GM12878 (cell line): ENCODE results near the gene LGMN. TPM values are rescaled to one million over a fixed set of nuclear protein-coding genes. Genes with fewer than 3 reads are reported as not detected.

ENCODE experiments used
- ATAC-seq: fragments of 200-7000 bp; cut with Tn5 transposase; 3 replicates; pipeline ENCODE4 v1.9.1; 2020; ENCODE audit warnings: mild to moderate bottlenecking, moderate library complexity
- BruUV-seq: library from RNA; stranded (reverse); fragments of 400-500 nt; replicated peaks from 2 replicates; lab custom pipeline; 2021; lab: Mats Ljungman, UMichigan
- CTCF ChIA-PET: fragments of 300-600 bp; sonication (Branson Sonifier 250); formaldehyde crosslinking; extraction: SDS; loops from one replicate; lab custom pipeline; 2021; ENCODE audit warnings: inconsistent platforms; lab: Yijun Ruan, JAX
- POLR2A ChIA-PET: fragments of 350-600 bp; formaldehyde crosslinking; extraction: SDS; loops from one replicate; lab custom pipeline; 2021; ENCODE audit warnings: inconsistent platforms; lab: Charles Lee
- RAD21 ChIA-PET: fragments of 300-600 bp; sonication (Branson Sonifier 250); formaldehyde crosslinking; loops from one replicate; lab custom pipeline; 2023; ENCODE audit warnings: antibody characterized with exemption; ENCODE audit not compliant: unreplicated experiment; lab: Charles Lee
- SMC1A ChIA-PET: fragments of 300-600 bp; sonication (Branson Sonifier 250); formaldehyde crosslinking; loops from one replicate; lab custom pipeline; 2023; ENCODE audit not compliant: unreplicated experiment, uncharacterized antibody; lab: Charles Lee
- DNase-seq: peaks from one replicate; pipeline ENCODE4 v3.0.0-alpha.2; 2011; ENCODE audit warnings: low read depth, low spot score
- FAIRE-seq: peaks from 3 replicates; lab custom pipeline; 2011; peaks lifted over from hg19 to GRCh38; lab: Jason Lieb, UNC
- H2AFZ ChIP-seq: 2 replicates; pipeline ENCODE4 v1.6.0; 2011; ENCODE audit warnings: low read depth, low read length, control low read depth; ENCODE audit not compliant: control insufficient read depth
- H3K27ac ChIP-seq: 2 replicates; pipeline ENCODE4 v1.5.1; 2011; ENCODE audit warnings: control low read depth; ENCODE audit not compliant: control insufficient read depth, insufficient read depth
- H3K27me3 ChIP-seq, 2 experiments: replicated peaks in 1 of 2; 2 replicates each; pipeline versions ENCODE4 v1.6.0 to v1.6.1; 2011; ENCODE audit warnings: low read length in 1 of 2; ENCODE audit not compliant: control insufficient read depth in 2 of 2, insufficient read depth in 2 of 2
- H3K36me3 ChIP-seq, 2 experiments: 2 replicates each; pipeline ENCODE4 v1.5.1; 2011; ENCODE audit warnings: low read length in 1 of 2; ENCODE audit not compliant: control insufficient read depth in 2 of 2, insufficient read depth in 2 of 2
- H3K4me1 ChIP-seq: 2 replicates; pipeline ENCODE4 v1.6.1; 2011; ENCODE audit warnings: mild to moderate bottlenecking, low read length, moderate library complexity, mixed read lengths; ENCODE audit not compliant: control insufficient read depth, insufficient read depth
- H3K4me2 ChIP-seq: 2 replicates; pipeline ENCODE4 v1.6.0; 2011; ENCODE audit warnings: control low read depth; ENCODE audit not compliant: control insufficient read depth, insufficient read depth
- H3K4me3 ChIP-seq: fragments of 200-600 bp; sonication (generic); 2 replicates; pipeline ENCODE4 v1.5.1; 2016
- H3K79me2 ChIP-seq: 2 replicates; pipeline ENCODE4 v1.6.0; 2011; ENCODE audit warnings: low read length; ENCODE audit not compliant: control insufficient read depth, insufficient read depth
- H3K9ac ChIP-seq: 2 replicates; pipeline ENCODE4 v1.8.0; 2011; ENCODE audit warnings: low read length, control low read depth, mixed read lengths; ENCODE audit not compliant: control insufficient read depth, insufficient read depth
- H3K9me3 ChIP-seq: replicated peaks from 3 replicates; pipeline ENCODE4 v1.5.1; 2011; ENCODE audit warnings: mild to moderate bottlenecking, low read length; ENCODE audit not compliant: control insufficient read depth, insufficient read depth
- H4K20me1 ChIP-seq: 2 replicates; pipeline ENCODE4 v1.6.0; 2011; ENCODE audit not compliant: control insufficient read depth, insufficient read depth
- ATF7 ChIP-seq: fragments of 450-650 bp; IDR thresholded peaks from 2 replicates; pipeline ENCODE4 v1.6.1; 2016; ENCODE audit warnings: low read depth, mild to moderate bottlenecking
- CHD4 ChIP-seq: fragments of 200-600 bp; sonication (generic); IDR thresholded peaks from 2 replicates; pipeline ENCODE4 v1.6.1; 2016; ENCODE audit warnings: mild to moderate bottlenecking
- ESRRA ChIP-seq: IDR thresholded peaks from 2 replicates; pipeline ENCODE4 v1.6.1; 2012; ENCODE audit warnings: mild to moderate bottlenecking, low read length, improper control_type of control experiment
- FOXK2 ChIP-seq: fragments of 450-650 bp; IDR thresholded peaks from 2 replicates; pipeline ENCODE4 v1.6.1; 2017; ENCODE audit warnings: mild to moderate bottlenecking, moderate library complexity
- IKZF2 ChIP-seq, 2 experiments: fragments of 450-650 bp; IDR thresholded peaks; 2 replicates each; pipeline ENCODE4 v1.6.1; 2017; ENCODE audit warnings: mild to moderate bottlenecking in 2 of 2, moderate library complexity in 2 of 2
- NR2F1 ChIP-seq: fragments of 450-650 bp; conservative IDR thresholded peaks from 2 replicates; pipeline ENCODE4 v1.6.1; 2017; ENCODE audit warnings: mild to moderate bottlenecking
- REST ChIP-seq: IDR thresholded peaks from 2 replicates; pipeline ENCODE4 v1.6.1; 2012; ENCODE audit warnings: mild to moderate bottlenecking, low read depth, low read length
- STAT3 ChIP-seq: IDR thresholded peaks from 2 replicates; pipeline ENCODE4 v1.6.1; 2011; ENCODE audit warnings: low read depth, low read length, improper control_type of control experiment
- SUZ12 ChIP-seq: fragments of 200-600 bp; sonication (generic); IDR thresholded peaks from one replicate; pipeline ENCODE4 v1.6.1; 2018; ENCODE audit warnings: antibody characterized with exemption, mild to moderate bottlenecking; ENCODE audit not compliant: unreplicated experiment
- ZBED1 ChIP-seq: IDR thresholded peaks from 2 replicates; pipeline ENCODE4 v1.6.1; 2016; ENCODE audit warnings: borderline replicate concordance
- ZNF274 ChIP-seq: IDR thresholded peaks from one replicate; pipeline ENCODE4 v1.8.0; 2011; ENCODE audit not compliant: insufficient read length, insufficient read depth
- ZNF384 ChIP-seq: IDR thresholded peaks from 2 replicates; pipeline ENCODE4 v1.6.1; 2012; ENCODE audit warnings: low read depth, mild to moderate bottlenecking, low read length, improper control_type of control experiment, borderline replicate concordance
- WGBS: methylation state at CpG from one replicate; pipeline ENCODE4 v1.1.6; 2016; ENCODE audit warnings: low lambda C conversion rate; ENCODE audit not compliant: insufficient replicate concordance, insufficient coverage; ENCODE audit errors: missing lambda C conversion rate; 5-methylcytosine and 5-hydroxymethylcytosine counted together
- in situ Hi-C: fragments of 300-500 bp; cut with MboI; formaldehyde crosslinking; loops from 9 replicates; pipeline ENCODE4 v1.14.3; 2018; ENCODE audit warnings: mixed read lengths
- intact Hi-C: fragments of 100-400 bp; cut with micrococcal nuclease; formaldehyde crosslinking; loops from one replicate; pipeline ENCODE4 v1.14.2; 2022; ENCODE audit not compliant: unreplicated experiment
- polyA plus RNA-seq, 11 experiments: library from polyadenylated mRNA; depleted of rRNA in 4 of 11; unstranded in 6 of 11; stranded (reverse) in 5 of 11; fragments of >200 nt; fragmentation: Nextera tagmentation in 4 of 11; fragmentation: Illumina TruSeq in 1 of 11; extraction: Ambion mirVana in 4 of 11; extraction: Trizol in 1 of 11; gene quantifications; 1 replicate in 1 of 11; 2 replicates in 10 of 11; pipeline versions ENCODE4 v1.2.1 to v1.2.3, GENCODE V29; 2011 to 2016; ENCODE audit warnings: inconsistent platforms in 2 of 11, missing spikeins in 2 of 11, low read depth in 1 of 11
- total RNA-seq, 4 experiments: library from RNA; depleted of rRNA in 3 of 4; stranded (reverse); fragments of >200 nt in 3 of 4; fragmentation: Illumina TruSeq in 1 of 4; extraction: Trizol in 1 of 4; gene quantifications; 2 replicates each; pipeline versions ENCODE4 v1.2.1 to v1.2.3, GENCODE V29; 2013 to 2021

Gene LGMN
- total and polyA plus RNA-seq, 10 of the 15 experiments (the other 5 are each of a cell fraction or from before 2014, with no cell fraction given): 0.71 to 192 (median 3.9) TPM

GRCh38 chr14:92754966-92755365, 6.5 kb upstream of the LGMN start:
- Histone ChIP-seq H3K79me2 (no peaks in the 10 kb centered on the region), H3K36me3 (no peaks in the 10 kb centered on the region), H4K20me1 (no peaks in the 10 kb centered on the region), H3K4me1 (peaks cover 32% of the 10 kb centered on the region), H3K4me3 (no peak overlapping the region), H3K27me3 (no peaks in the 10 kb centered on the region), H3K27ac (no peak overlapping the region), H2AFZ (no peak overlapping the region), H3K9me3 (peaks cover 12% of the 10 kb centered on the region), H3K4me2 (no peak overlapping the region), H3K9ac (no peak overlapping the region)
- DNase-seq (no peak), FAIRE-seq (no peak), ATAC-seq (no peak)
- in situ Hi-C loops (loop anchor here (25.0 kb wide), 2 partner anchors 1207 to 1393 kb away; no protein-coding TSS in a partner anchor), intact Hi-C loops (no loop called here)
- ChIA-PET RAD21 (interaction anchor here (0.8 kb wide), 1 partner anchor 37 kb away, joined by 3 read pairs; no protein-coding TSS in a partner anchor), SMC1A (interaction anchor here (1.1 to 2.7 kb wide), 4 partner anchors 11 to 40 kb away, joined by 3 to 19 read pairs (median 4); no protein-coding TSS in a partner anchor), CTCF (interaction anchor here (1.0 kb wide), 1 partner anchor 29 kb away, joined by 4 read pairs; no protein-coding TSS in a partner anchor), POLR2A (interaction anchor here (0.5 to 1.8 kb wide), 6 partner anchors 12 to 409 kb away, joined by 3 to 9 read pairs (median 4); no protein-coding TSS in a partner anchor)
- TF ChIP-seq CHD4 (no peak), ZBED1 (no peak), ZNF384 (no peak), IKZF2 (IDR thresholded peaks at IDR 0.05) (0 out of 4 replicates have a peak, but pooled peaks of 1 of the 2 experiments have one; percentile 10), ESRRA (no peak), ZNF274 (no peak), REST (no peak), FOXK2 (no peak), NR2F1 (no peak), STAT3 (no peak), ATF7 (0 out of 2 replicates have a peak, but pooled peaks have one; percentile 9), SUZ12 (no peak)
- 100% methylated on average over 1 of the region's 1 CpG for WGBS
- no TSS peak for BruUV-seq
